HG02588 (cell line): ENCODE data around the gene SPR.

Source experiments
- ATAC-seq: cut with Tn5 transposase; IDR thresholded peaks from one replicate; pipeline ENCODE4 v1.9.1; 2021; ENCODE audit warnings: mild to moderate bottlenecking, moderate library complexity; ENCODE audit not compliant: unreplicated experiment

The SPR gene

DNA sequence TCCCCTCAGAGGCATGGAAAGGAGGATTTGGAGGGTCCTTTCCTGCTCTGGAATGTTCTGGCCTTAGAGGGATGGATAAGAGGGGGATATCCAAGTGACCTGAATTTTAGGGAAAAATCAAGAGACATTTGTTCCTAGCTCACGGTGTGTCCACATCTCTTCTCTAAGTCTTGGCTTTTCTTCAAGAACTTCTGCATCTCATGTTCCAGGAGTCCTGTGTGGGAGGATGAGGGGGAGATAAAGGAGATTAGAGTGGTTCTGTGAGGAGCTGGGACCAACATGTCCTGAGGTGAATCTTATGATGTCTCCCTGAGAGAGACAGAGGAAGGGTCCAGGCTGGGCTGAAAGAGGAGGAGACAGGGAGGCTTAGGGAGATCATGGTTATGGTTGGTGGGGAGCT is 41.8 kb downstream of the SPR start:
- no peak for ATAC-seq

DNA sequence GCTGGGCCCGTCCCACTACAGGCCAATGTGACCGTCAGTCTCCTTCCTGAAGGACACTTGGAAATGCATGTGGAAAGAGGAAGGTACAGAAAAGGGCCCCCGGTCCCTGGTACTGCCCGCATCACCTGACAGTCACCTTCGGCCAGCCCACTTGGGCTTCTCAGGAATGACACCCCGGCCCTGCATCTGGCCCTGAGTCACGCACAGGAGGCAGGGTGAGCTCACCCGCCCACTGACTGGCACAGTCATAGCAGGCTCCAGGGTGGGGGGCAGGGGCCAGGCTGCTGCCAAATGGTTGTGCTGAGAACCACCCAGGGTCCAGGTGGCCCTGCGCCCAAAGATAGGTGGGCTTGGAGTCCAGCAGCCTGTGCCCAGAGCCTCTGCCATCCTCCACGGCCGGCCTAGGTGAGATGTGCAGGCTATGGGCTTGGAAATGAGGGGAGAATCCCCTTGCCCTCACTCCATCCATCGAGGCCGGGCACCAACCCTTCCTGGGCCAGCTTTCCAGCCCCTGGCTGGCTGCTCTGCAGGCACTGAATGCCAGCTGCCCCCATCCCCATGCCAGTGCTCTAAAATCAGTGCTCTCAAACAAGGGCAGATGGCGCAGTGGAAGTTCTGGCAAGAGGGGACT is 44.2 kb downstream of the SPR start:
- no peak for ATAC-seq

DNA sequence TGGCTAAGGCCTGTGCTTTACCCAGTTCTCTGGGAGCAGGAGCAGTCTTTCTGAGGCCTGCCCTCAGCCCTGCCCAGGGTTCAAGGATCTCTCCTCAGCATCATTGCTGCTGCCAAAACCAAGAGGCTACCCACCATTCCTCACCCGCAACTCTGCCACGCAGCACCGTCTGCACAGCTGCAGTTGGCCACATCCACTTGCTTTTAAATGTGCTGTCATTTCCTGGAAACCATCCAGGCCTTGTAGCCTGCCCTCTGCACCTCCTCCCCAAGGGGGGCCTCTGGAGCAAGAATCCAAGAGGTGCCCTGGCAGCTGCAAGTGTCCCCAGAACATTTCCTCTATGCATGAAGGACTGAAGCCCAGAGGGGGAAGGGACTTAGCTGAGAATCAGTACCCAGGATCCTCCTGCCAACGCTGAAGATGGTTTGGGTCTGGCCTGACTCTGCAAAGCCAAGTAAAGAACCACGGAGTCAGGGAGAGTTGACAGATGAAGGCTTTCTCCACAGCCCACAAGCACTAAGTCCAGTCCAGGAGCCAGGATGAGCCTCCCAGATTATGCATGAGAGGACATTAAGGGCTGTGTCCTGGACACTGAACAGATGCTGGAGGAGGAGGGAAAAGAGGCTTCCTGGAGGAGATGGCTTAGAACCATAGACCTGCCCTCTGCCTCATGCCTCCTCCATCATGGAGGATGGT is 45.0 kb downstream of the SPR start:
- no peak for ATAC-seq

DNA sequence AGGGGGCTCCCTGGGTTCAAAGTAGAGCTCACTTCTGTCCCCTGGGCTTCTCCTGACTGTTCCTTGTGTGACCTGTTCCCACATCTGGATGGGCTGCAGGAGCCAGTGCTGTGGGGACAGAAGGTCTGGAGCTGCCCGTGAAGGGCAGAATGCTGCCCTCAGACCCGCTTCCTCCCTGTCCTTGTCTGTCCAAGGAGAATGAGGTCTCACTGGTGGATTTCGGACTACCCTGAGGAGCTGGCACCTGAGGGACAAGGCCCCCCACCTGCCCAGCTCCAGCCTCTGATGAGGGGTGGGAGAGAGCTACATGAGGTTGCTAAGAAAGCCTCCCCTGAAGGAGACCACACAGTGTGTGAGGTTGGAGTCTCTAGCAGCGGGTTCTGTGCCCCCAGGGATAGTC is 45.6 kb downstream of the SPR start:
- no peak for ATAC-seq

DNA sequence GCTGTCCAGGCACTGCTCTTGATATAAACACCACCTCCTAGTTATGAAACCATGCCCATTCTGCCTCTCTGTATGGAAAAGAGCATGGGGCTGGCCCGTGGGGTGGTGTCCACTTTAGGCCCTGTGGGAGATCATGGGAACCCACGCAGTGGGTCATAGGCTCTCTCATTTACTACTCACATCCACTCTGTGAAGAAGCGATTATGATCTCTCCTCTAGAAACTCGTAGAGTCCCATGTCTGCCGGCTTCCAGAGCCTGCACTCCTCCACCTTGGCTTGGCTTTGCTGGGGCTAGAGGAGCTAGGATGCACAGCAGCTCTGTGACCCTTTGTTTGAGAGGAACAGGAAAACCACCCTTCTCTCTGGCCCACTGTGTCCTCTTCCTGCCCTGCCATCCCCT is 46.0 kb downstream of the SPR start:
- ATAC-seq: no peak

DNA sequence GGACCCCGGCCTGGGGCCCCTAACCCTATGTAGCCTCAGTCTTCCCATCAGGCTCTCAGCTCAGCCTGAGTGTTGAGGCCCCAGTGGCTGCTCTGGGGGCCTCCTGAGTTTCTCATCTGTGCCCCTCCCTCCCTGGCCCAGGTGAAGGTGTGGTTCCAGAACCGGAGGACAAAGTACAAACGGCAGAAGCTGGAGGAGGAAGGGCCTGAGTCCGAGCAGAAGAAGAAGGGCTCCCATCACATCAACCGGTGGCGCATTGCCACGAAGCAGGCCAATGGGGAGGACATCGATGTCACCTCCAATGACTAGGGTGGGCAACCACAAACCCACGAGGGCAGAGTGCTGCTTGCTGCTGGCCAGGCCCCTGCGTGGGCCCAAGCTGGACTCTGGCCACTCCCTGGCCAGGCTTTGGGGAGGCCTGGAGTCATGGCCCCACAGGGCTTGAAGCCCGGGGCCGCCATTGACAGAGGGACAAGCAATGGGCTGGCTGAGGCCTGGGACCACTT is 46.5 kb downstream of the SPR start:
- no peak for ATAC-seq

DNA sequence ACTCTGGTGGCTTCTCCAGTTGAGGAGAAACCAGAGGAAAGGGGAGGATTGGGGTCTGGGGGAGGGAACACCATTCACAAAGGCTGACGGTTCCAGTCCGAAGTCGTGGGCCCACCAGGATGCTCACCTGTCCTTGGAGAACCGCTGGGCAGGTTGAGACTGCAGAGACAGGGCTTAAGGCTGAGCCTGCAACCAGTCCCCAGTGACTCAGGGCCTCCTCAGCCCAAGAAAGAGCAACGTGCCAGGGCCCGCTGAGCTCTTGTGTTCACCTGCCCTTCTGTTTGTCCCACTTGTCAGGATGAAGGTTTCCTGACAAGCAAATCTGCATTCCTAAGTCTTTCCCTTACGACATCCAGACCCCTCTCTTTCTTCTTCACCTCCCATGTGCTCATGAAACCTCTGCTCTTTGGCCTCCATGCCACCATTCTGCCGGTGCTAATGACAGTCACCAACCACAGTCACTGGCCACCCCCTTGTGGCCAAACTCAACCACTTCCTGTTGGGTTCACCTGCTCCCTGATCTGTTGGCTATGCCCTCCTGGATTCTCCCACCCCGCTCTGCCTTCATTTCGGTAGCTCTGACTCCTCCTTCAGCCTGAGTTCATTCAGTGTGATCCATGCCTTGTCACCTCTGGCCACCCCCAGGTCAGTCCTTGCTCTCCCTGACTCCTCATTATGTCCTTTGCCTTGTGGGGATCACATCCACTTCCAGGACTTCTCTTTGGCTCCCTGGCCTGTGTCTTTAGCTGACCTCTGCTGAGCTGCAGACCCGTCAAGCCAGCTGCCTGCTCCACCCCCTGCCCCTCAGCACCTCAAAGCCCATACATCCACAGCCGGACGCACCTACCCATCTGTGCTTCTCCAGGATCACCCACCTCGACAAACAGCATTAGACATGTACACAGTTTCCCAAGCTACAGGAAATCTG is 47.7 kb downstream of the SPR start:
- peak; percentile 66 for ATAC-seq

DNA sequence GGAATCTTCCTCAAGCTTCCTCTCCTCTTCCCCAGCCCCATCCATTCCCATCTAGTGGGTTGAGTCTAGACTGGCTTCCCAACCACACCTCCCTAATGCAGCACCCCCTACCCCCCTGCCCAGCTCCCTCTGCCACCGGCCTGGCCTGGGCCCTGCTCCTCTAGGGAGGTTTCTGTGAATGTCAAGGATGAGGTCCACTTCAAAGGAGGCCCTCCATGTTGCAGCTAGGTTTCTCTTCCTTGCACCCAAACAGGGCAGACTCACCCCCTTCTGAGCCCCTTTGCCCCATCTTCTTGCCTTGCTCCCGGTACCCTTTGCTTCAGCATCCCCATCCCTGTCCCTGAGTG is 48.4 kb downstream of the SPR start:
- ATAC-seq: no peak

DNA sequence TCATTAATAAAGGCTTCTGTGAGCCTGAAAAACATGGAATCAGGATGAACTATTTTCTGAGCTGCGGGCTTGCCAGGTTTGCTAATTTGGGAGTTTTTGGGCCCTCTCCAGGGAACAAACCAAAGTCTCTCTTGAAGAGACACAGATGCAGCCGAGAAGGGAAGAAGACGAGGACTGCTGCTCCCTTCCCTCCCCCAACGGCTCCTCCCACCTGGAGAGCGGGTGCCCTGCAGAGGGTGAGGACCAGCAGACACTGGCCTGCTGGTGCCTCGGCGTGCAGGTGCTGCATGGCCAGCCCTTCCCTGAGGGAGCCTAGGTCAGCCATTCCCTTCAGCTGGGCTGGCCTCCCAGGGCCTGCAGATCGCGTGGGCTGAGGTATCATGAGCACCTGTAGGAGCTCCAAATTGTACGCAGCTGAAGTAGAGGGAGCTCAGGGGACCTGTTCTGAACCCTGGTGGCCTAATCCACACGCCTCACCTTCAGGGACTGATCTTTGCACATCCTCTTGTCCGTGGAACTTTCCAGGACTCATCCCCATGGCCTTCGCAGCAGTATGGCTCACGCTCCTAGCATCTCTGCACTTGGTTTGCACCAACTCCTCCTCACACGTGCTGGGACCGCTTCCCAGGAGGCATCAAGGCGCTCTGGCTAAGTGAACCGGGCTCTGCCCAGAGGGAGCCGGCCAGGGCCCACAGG is 49.6 kb downstream of the SPR start:
- no peak for ATAC-seq

DNA sequence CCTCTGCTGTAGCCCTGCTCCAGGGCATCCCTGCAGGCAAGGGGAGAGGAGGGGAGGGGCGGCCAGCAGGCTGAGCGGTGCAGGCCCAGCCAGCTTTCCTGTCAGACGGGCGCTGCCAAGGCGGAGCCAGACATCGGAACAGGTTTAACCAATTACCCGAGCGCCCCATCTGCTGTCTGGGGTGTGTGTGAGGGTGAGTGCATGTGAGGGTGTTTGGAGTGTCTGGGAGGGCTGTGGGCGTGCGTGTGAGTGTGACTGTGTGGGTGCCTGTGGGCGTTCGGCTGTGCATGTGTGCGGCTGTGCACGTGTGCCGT is 50.1 kb downstream of the SPR start:
- ATAC-seq: no peak

DNA sequence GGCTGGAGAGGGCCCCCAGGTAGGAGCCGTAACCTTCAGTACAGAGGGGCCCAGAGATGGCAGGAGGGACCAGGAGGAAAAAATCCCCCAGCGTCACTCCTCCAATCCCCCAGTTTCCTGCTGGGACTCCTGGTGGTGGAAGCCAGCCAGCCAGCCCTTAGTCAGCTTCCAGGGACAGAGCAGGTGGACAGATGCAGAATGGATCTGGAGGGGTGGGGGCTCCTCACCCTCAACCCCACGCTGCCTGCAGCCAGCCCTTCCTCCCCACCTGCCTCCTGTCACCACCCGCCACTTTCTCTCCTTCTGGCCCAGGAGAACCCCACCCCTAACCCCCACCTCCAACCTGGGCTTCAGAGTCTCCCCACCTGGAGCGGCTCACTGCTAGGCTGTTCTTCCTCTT is 51.2 kb downstream of the SPR start:
- no peak for ATAC-seq

DNA sequence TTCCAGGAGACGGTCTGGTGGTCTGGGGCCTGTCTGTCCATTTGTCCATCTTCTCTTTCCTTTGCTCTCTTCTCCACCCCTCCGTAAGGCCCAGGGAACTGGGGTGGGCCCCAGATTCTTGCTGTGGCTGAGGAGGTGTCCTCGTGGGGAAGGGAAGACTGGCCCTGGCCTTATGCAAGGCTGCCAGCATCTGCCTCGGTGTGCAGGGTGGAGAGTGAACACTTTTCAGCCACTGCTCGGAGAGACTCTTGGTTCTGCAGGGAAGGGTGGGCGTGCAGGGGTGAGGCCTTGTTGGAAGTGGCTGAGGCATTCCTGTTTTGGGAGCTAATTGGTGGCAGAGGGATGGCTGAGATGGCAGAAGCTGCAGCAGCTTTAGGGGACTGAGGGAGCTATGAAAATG is 53.2 kb downstream of the SPR start:
- ATAC-seq: no peak

DNA sequence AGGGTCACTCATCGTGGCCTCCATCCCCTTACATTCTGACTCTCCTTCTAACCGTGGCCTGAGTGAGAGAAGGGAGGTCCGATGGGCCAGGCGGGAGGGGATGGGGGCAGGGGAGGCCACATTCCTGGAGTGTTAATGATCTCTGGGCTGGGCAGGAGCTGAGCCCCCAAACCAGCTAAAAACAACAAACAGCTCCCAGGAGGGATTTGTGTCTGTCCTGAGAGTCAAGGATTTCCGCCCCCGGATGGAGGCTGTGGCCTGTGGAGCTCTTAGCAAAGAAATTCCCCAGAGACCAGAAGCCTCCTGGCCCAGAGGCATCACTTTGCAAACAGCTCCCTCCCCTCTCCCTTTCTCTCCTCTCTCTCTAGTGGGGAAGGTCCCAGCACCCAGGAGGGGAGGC is 53.6 kb downstream of the SPR start:
- ATAC-seq: no peak
